HG03135 (cell line): ENCODE results near the gene KHK.
"Not testable (repeated sequence)": the region's sequence is repeated elsewhere in the genome, so short reads cannot be mapped to it uniquely, and the experiment has no call there.

Experiments used
- ATAC-seq: cut with Tn5 transposase; IDR thresholded peaks from one replicate; pipeline ENCODE4 v1.9.1; 2021; ENCODE audit warnings: mild to moderate bottlenecking, moderate library complexity; ENCODE audit not compliant: unreplicated experiment

The KHK gene

GRCh38 chr2:27095745-27096651 is 9.4 kb downstream of the KHK start:
- ATAC-seq: no peak

- no peak for ATAC-seq
Measured at GRCh38 chr2:27096748-27097297, 10.3 kb downstream of the KHK start.

- ATAC-seq: no peak
Measured at GRCh38 chr2:27097341-27097740, 10.8 kb downstream of the KHK start.

GRCh38 chr2:27099334-27099955 is 12.9 kb downstream of the KHK start:
- ATAC-seq: no peak

GRCh38 chr2:27100036-27100435 is 13.5 kb downstream of the KHK start:
- ATAC-seq: no peak

GRCh38 chr2:27102329-27102728 is 15.8 kb downstream of the KHK start:
- no peak for ATAC-seq

- no peak for ATAC-seq
Measured at GRCh38 chr2:27105981-27106380, 19.4 kb downstream of the KHK start.

- ATAC-seq: no peak
Measured at GRCh38 chr2:27108221-27108620, 21.6 kb downstream of the KHK start.

- no peak for ATAC-seq
Measured at GRCh38 chr2:27109083-27109482, 22.5 kb downstream of the KHK start.

- ATAC-seq: not testable (repeated sequence)
Measured at GRCh38 chr2:27110603-27111352, 24.2 kb downstream of the KHK start.

GRCh38 chr2:27111392-27112078 is 25.0 kb downstream of the KHK start:
- ATAC-seq: not testable (repeated sequence)

GRCh38 chr2:27115519-27115918 is 28.9 kb downstream of the KHK start:
- ATAC-seq: no peak

GRCh38 chr2:27117995-27118524 is 31.5 kb downstream of the KHK start:
- ATAC-seq: no peak

- no peak for ATAC-seq
Measured at GRCh38 chr2:27118525-27119329, 32.2 kb downstream of the KHK start, which contains the start of gene CGREF1. Gene CGREF1, minus strand, starts transcription at chr2:27119128. Its CDS starts 14,762 bp downstream, at chr2:27104366.

- ATAC-seq: not testable (repeated sequence)
Measured at GRCh38 chr2:27119330-27119670, 32.7 kb downstream of the KHK start.

GRCh38 chr2:27121906-27122305 is 35.3 kb downstream of the KHK start:
- no peak for ATAC-seq

- ATAC-seq: no peak
Measured at GRCh38 chr2:27122791-27123190, 36.2 kb downstream of the KHK start.

- no peak for ATAC-seq
Measured at GRCh38 chr2:27123302-27124150, 37.0 kb downstream of the KHK start, which contains the start of gene ABHD1. Gene ABHD1, plus strand, starts transcription at chr2:27123815. Its CDS starts 134 bp downstream, at chr2:27123949.

- no peak for ATAC-seq
Measured at GRCh38 chr2:27125104-27125503, 38.5 kb downstream of the KHK start.
